ENCODE results near the gene HGF. TPM values are rescaled to one million over a fixed set of nuclear protein-coding genes. Genes with fewer than 3 reads are reported as not detected.

HGF gene
- total RNA-seq, 1 experiment from 2014 or later: 0.15 TPM

DNA sequence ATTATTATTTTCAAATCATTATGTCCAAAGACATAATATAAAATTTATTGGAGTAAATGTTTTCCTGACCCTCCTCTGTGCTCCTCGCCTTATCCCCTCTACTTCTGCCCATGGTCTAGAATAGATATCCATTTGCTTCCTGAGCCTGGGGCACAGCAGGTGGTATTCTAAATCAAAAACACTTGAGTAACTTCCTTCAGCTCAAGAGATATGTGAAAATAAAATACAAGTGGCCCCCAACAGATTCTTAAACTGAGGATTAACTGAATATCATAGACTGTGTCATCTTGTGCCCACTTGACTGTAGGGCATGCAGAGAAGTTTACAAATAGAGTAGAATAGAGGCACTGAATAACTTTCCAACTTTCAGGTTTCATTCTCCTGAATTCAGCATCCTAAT, 59.1 kb downstream of the HGF start:
- Histone ChIP-seq H2AFZ (ENCODE audit: low read length) (no peak overlapping the region), H3K9ac (ENCODE audit: low read length) (no peak overlapping the region), H3K79me2 (ENCODE audit: low read length) (no peaks in the 10 kb centered on the region), H3K4me2 (ENCODE audit: low read length) (no peak overlapping the region), H3F3A (ENCODE audit: low read length, unreplicated experiment) (no peaks in the 10 kb centered on the region), H3K9me2 (replicated peaks; ENCODE audit: low read length) (no peaks in the 10 kb centered on the region), H3K36me3 (ENCODE audit: low read depth, low read length) (no peaks in the 10 kb centered on the region), H3K9me3 (ENCODE audit: low read length) (no peaks in the 10 kb centered on the region), H3K4me1 (ENCODE audit: insufficient read depth, low read length) (peaks cover 4% of the 10 kb centered on the region; the same call in 1 of the 2 replicates), H3K27ac (ENCODE audit: low read length) (no peak overlapping the region), H4K20me1 (ENCODE audit: low read length) (no peaks in the 10 kb centered on the region), H3K27me3 (ENCODE audit: low read length) (no peaks in the 10 kb centered on the region), H3K4me3 (ENCODE audit: low read length) (no peak overlapping the region)
- ATAC-seq (no peak), DNase-seq (no peak)
- intact Hi-C loops (cut with micrococcal nuclease): no loop called here
- ChIA-PET CTCF (no interaction called here), POLR2A (ENCODE audit: unreplicated experiment) (no interaction called here)
- TF ChIP-seq EZH2 (IDR thresholded peaks at IDR 0.05; ENCODE audit: low read length, unreplicated experiment) (no peak), EZH2phosphoT487 (IDR thresholded peaks at IDR 0.05; ENCODE audit: borderline replicate concordance, low read length) (no peak), CTCF (conservative IDR thresholded peaks at IDR 0.05; ENCODE audit: low read depth, low read length) (no peak)
- no TSS peak for BruUV-seq (replicated peaks)

DNA sequence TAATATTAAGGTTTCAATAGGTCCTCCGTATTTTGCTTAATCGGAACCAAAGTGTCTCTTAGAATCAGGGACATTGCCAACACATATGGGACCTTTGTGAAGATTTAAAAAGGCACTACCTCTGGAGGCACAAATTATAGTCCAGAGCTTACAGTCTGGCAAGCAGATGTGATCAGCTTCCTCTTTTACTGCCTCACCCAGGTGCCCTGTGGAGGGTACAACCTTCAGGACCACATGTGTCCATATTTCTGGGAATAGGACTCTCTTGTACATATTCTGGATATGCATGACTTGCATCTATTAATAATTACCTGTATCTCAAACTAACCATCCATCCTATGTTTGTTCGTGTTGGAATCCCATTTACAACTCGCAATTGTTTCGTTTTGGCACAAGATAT, 60.0 kb downstream of the HGF start:
- Histone ChIP-seq H3K9me3 (ENCODE audit: low read length) (no peaks in the 10 kb centered on the region), H3K4me3 (ENCODE audit: low read length) (no peak overlapping the region), H3K27ac (ENCODE audit: low read length) (no peak overlapping the region), H4K20me1 (ENCODE audit: low read length) (no peaks in the 10 kb centered on the region), H3F3A (ENCODE audit: low read length, unreplicated experiment) (no peaks in the 10 kb centered on the region), H2AFZ (ENCODE audit: low read length) (no peak overlapping the region), H3K4me1 (ENCODE audit: insufficient read depth, low read length) (peaks cover 8% of the 10 kb centered on the region), H3K79me2 (ENCODE audit: low read length) (no peaks in the 10 kb centered on the region), H3K4me2 (ENCODE audit: low read length) (no peak overlapping the region), H3K27me3 (ENCODE audit: low read length) (no peaks in the 10 kb centered on the region), H3K9ac (ENCODE audit: low read length) (no peak overlapping the region), H3K9me2 (replicated peaks; ENCODE audit: low read length) (no peaks in the 10 kb centered on the region), H3K36me3 (ENCODE audit: low read depth, low read length) (no peaks in the 10 kb centered on the region)
- ChIA-PET CTCF (no interaction called here), POLR2A (ENCODE audit: unreplicated experiment) (no interaction called here)
- no peak for ATAC-seq
- DNase-seq: no peak
- intact Hi-C loops (cut with micrococcal nuclease): no loop called here
- BruUV-seq (replicated peaks): no TSS peak
- no peak for TF ChIP-seq EZH2 (IDR thresholded peaks at IDR 0.05; ENCODE audit: low read length, unreplicated experiment)
- no peak for TF ChIP-seq CTCF (conservative IDR thresholded peaks at IDR 0.05; ENCODE audit: low read depth, low read length)
- no peak for TF ChIP-seq EZH2phosphoT487 (IDR thresholded peaks at IDR 0.05; ENCODE audit: borderline replicate concordance, low read length)

DNA sequence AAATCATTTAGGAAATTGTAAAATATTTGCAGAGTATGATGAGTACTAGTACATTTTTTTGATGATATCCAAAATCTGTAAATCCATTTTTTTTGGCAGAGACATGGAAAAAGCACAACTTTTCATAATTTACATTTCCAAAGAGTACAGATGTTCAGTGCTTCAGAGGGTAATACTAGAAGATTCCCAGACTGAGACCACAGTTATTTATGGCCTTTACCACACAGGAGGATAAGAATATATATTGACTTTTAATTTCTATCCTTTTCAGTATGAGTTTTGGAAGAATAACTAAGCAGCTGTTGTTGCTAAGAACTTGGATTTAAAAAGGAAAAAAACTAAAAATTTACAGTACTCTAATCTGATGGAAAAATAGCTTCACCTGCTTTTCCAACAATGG, 61.9 kb downstream of the HGF start:
- Histone ChIP-seq H4K20me1 (ENCODE audit: low read length) (no peaks in the 10 kb centered on the region), H2AFZ (ENCODE audit: low read length) (no peak overlapping the region), H3K9me3 (ENCODE audit: low read length) (no peaks in the 10 kb centered on the region), H3K9me2 (replicated peaks; ENCODE audit: low read length) (no peaks in the 10 kb centered on the region), H3K4me3 (ENCODE audit: low read length) (no peak overlapping the region), H3K36me3 (ENCODE audit: low read depth, low read length) (no peaks in the 10 kb centered on the region), H3K27me3 (ENCODE audit: low read length) (no peaks in the 10 kb centered on the region), H3K9ac (ENCODE audit: low read length) (no peak overlapping the region), H3K4me1 (ENCODE audit: insufficient read depth, low read length) (peaks cover 14% of the 10 kb centered on the region), H3K27ac (ENCODE audit: low read length) (no peak overlapping the region), H3F3A (ENCODE audit: low read length, unreplicated experiment) (no peaks in the 10 kb centered on the region), H3K4me2 (ENCODE audit: low read length) (no peak overlapping the region), H3K79me2 (ENCODE audit: low read length) (no peaks in the 10 kb centered on the region)
- DNase-seq: no peak
- ChIA-PET POLR2A (ENCODE audit: unreplicated experiment) (interaction anchor here (0.6 kb wide), 1 partner anchor 17 kb away, joined by 3 read pairs; no protein-coding TSS in a partner anchor), CTCF (no interaction called here)
- no TSS peak for BruUV-seq (replicated peaks)
- ATAC-seq: no peak
- no peak for TF ChIP-seq EZH2phosphoT487 (IDR thresholded peaks at IDR 0.05; ENCODE audit: borderline replicate concordance, low read length)
- TF ChIP-seq EZH2 (IDR thresholded peaks at IDR 0.05; ENCODE audit: low read length, unreplicated experiment): no peak
- intact Hi-C loops (cut with micrococcal nuclease): no loop called here
